HG03135 (cell line): ENCODE measurements around the gene CASP9.
A peak's percentile ranks its signal among the peaks of the same experiment; 100 is the strongest.

ENCODE experiments used
- ATAC-seq: cut with Tn5 transposase; IDR thresholded peaks from one replicate; pipeline ENCODE4 v1.9.1; 2021; ENCODE audit warnings: mild to moderate bottlenecking, moderate library complexity; ENCODE audit not compliant: unreplicated experiment

The CASP9 gene

GRCh38 chr1:15524021-15524282 lies at the start of gene CASP9:
TSS of gene CASP9 (minus strand) at chr1:15524215. CDS start at chr1:15524200, 15 bp downstream.
- ATAC-seq = no peak

GRCh38 chr1:15573477-15573876 lies 49.5 kb upstream of the CASP9 start:
- ATAC-seq = no peak

- no peak for ATAC-seq
Measured at GRCh38 chr1:15571266-15571665, 47.3 kb upstream of the CASP9 start.

GRCh38 chr1:15570861-15571260 lies 46.8 kb upstream of the CASP9 start:
- ATAC-seq = no peak

- ATAC-seq = no peak
Measured at GRCh38 chr1:15568387-15569073, 44.5 kb upstream of the CASP9 start.

GRCh38 chr1:15559189-15559810 lies 35.3 kb upstream of the CASP9 start:
- no peak for ATAC-seq

- ATAC-seq = no peak
Measured at GRCh38 chr1:15558516-15558915, 34.5 kb upstream of the CASP9 start.

GRCh38 chr1:15557594-15557993 lies 33.6 kb upstream of the CASP9 start:
- ATAC-seq = no peak

- no peak for ATAC-seq
Measured at GRCh38 chr1:15557008-15557407, 33.0 kb upstream of the CASP9 start.

GRCh38 chr1:15550573-15550972 lies 26.6 kb upstream of the CASP9 start:
- ATAC-seq = no peak

- no peak for ATAC-seq
Measured at GRCh38 chr1:15546641-15547040, 22.6 kb upstream of the CASP9 start.

- no peak for ATAC-seq
Measured at GRCh38 chr1:15543589-15544568, 19.9 kb upstream of the CASP9 start.

- no peak for ATAC-seq
Measured at GRCh38 chr1:15543251-15543588, 19.2 kb upstream of the CASP9 start.

- ATAC-seq = no peak
Measured at GRCh38 chr1:15542388-15543250, 18.6 kb upstream of the CASP9 start.

- ATAC-seq = no peak
Measured at GRCh38 chr1:15541231-15541792, 17.3 kb upstream of the CASP9 start.

- ATAC-seq = no peak
Measured at GRCh38 chr1:15540186-15540585, 16.2 kb upstream of the CASP9 start.

- no peak for ATAC-seq
Measured at GRCh38 chr1:15538771-15539170, 14.8 kb upstream of the CASP9 start.

- ATAC-seq = no peak
Measured at GRCh38 chr1:15531682-15532081, 7.7 kb upstream of the CASP9 start.

- ATAC-seq = no peak
Measured at GRCh38 chr1:15531003-15531402, 7.0 kb upstream of the CASP9 start.

- peak; percentile 60 for ATAC-seq
Measured at GRCh38 chr1:15526490-15527339, 2.7 kb upstream of the CASP9 start, which contains the start of gene DNAJC16. TSS of gene DNAJC16 (plus strand) at chr1:15526848. CDS start at chr1:15529106, 2,258 bp downstream.
